Activated CD8-positive, alpha-beta memory T cell treated with anti-CD3 and anti-CD28 coated beads, Interleukin-2, amount 50 U/mL, for 4 hours (primary cell): Measurements from ENCODE around the gene PDZD2.
"Not testable (repeated sequence)": the region's sequence is repeated elsewhere in the genome, so short reads cannot be mapped to it uniquely, and the experiment has no call there.

ENCODE experiments used
- DNase-seq: peaks from one replicate; pipeline ENCODE4 v3.0.0-alpha.2; 2020

The PDZD2 gene

DNA sequence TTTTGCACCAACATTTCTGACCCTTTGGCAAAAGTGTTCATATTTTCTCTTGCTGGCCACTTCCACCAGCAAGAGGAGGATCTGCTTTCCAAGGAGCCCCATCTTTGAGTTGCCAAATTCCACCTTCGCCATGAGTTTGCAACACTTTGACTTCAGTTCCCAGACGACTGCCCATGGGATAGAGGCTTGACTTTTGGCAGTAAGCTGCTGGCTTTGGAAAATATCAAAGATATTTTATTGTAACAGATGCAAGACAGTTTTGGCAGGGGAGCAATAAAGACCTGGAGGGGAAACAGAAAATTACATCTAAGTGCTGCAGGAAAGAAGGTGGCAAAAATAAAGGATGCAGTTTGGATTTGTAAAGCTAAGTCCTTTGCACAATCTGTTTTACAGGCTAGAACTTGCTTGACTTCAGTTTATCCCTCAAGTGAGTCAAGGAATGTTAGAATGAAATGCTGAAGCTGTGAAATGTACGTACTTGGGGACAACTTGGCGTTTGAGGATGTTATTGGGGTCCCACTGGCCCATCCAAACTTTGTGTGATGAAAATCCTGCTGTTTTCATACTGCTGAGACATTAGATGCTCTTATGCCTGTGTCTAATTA is 302.3 kb downstream of the PDZD2 start:
- DNase-seq = no peak

DNA sequence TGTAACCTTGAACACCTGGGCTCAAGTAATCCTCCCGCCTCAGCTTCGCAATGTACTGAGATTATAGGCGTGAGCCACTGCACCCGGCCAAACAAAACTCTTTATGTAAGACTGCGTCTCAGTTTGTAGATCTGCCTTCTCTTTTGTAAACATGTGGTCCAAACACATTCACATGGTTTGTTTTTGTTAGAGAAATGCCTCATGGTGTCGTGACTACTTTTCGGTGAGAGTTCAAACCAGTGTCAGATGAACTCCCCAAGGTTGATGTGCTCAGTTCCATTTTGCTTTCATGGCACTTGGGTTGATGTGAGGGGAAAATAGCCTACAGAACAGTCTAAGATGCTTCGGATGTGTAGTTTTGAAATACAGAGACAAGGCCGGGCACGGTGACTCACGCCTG is 303.6 kb downstream of the PDZD2 start:
- no peak for DNase-seq

DNA sequence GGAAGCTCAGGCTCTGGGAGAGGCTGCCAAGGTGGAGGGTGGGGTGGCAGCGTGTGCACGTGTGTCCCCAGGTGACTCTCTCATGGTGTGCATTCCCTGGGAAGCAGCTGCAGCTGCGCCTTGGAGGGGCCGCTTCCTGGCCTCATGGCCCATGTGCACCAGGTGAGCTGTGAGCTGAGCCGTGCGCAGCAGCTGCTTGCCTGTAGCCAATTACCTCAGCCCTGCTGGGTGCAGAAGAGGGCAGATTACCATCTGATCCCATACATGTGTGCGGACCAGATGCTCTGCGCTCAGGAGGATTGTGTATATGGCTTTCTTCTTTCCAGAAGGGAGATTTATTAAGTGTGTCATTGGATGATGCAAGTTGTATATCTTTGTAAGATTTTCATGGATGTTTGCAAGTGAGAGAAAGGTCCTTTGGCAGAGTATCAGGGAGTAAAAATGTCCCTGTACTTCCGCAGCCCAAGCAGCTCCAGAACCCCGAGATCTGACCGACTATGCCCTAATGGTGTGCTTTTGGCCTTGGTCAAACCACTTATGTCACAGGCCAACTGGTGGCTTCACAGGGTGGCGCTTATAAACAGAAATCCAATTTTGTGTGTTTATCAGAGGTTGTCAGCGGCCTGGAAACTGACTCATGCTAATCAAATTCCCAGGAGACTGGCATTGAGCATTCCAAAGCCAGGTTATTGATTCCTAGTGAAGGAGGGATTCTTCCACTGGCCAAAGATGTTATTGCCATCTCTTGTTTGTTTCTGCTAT is 305.9 kb downstream of the PDZD2 start:
- no peak for DNase-seq

GRCh38 chr5:31948006-31948405 is 309.1 kb downstream of the PDZD2 start:
- no peak for DNase-seq

GRCh38 chr5:31952067-31952466 is 313.1 kb downstream of the PDZD2 start:
- DNase-seq = no peak

GRCh38 chr5:31954091-31954490 is 315.2 kb downstream of the PDZD2 start:
- no peak for DNase-seq

DNA sequence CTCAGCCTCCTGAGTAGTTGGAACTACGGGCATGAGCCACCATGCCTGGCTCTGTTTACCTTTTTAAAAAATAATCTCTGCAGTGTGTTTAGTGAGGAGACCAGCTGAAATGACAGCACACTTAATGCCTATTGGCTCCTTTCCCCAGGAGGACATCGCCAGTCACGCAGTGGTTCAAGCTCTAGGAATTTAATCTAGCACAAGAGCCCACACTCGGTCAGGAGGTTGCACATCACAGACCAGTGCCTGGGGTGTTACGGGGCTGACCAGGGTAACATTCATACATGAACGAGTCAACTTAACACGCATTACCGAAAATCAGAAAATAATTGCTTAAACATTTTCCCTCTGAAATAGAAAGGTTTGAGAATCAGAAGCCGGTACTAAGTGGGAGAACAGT is 318.2 kb downstream of the PDZD2 start:
- no peak for DNase-seq

DNA sequence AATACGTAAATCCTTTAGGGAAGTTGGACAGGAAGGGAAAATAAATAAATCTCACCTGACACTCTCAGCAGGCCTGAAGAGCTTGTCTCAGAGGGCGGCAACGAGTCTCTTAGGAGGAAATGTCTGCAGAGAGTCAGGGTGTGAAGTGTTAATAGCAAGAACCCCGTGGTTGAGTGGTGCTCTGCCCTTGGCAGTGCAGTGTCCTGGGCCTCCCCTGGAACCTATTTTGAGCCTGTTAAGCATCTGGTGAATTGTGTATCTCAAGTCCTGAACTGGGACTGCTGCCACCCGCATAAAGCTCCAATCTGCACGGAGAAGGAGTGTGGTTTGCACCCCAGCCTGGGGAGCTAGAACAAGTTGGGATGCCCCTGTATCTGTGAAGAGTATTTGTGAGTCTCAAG is 323.4 kb downstream of the PDZD2 start:
- no peak for DNase-seq

DNA sequence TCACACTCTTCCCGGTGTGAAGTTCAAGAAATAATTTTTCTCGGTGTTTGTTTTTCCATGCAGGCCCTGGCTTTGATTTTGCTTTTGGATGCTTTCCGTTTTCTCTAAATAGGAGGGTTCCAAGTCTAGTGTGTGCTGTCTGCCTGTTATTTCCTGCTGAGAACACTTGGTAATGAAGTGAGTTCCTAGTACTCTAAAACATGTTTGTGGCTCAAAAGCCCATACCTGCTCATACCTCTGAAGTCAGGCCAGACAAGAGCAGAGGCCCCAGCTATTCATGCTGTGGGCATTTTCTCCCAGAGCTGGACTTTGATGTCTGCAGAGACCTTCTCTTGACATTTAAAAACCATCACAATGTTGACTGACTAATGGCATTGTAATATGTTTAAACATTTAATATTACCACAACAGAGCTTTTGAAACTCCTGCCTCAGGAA is 324.0 kb downstream of the PDZD2 start:
- no peak for DNase-seq

GRCh38 chr5:31963358-31964006 is 324.6 kb downstream of the PDZD2 start:
- no peak for DNase-seq

- no peak for DNase-seq
These were observed 325.1 kb downstream of the PDZD2 start for GRCh38 chr5:31964007-31964360.

DNA sequence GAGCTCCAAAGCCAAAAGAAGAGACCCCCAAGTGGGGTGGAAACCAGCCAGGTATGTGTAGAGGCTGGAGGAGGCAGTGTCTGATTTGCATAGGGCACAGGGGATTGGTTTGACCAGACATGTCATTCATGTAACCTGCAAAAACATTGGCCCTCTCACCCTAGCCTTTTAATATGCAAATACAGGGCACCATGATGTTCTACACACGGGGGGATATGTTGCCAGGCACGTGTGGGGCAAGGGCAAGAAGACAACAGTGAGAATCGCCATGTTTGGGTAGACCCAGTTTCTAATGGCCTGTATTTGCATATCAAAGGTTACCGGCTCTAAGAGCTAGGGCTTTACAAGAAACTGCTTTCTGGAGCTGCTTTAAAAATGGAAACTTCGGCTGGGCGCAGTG is 326.3 kb downstream of the PDZD2 start:
- DNase-seq = no peak

DNA sequence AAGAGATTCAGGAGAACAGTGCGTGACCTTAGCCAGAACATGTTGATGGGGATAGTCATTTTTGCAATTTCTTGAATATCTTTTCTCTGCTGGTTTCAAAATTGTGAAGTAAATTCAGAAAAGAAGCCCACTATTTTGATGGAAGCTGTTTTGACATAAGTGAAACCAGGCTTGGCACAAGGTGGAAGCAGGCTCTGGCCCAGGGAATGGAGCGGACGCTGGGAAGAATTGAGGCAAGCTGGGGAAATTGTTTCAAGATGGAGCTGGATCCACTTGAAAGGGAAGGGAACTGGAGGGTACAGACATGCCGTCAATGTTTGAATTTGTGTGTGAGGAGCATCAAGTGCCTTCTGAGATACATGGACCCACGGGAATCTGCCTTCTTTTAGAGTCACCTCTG is 328.0 kb downstream of the PDZD2 start:
- DNase-seq = no peak

DNA sequence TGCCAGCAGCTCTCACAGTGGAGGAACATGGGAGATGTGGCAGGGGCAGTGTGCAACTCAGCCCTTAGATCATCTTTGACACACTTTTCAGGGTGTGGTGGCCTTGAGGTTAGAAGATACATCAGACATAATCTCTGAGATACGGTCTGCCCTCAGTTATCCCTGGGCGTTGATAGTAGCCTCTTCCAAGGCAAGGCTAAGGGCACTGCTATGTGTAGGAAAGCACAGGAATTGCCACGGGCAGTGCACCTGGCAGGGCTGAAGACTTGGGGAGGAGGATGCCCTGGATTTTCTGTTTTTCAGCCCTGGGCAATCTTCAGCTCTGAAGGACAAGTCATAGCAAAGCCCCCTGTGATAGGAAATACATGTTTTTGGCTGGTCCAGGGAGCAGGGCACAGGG is 328.5 kb downstream of the PDZD2 start:
- no peak for DNase-seq

GRCh38 chr5:31972558-31972957 is 333.6 kb downstream of the PDZD2 start:
- no peak for DNase-seq

GRCh38 chr5:31975189-31975612 is 336.3 kb downstream of the PDZD2 start:
- not testable (repeated sequence) for DNase-seq

- DNase-seq = no peak
These were observed 337.2 kb downstream of the PDZD2 start for GRCh38 chr5:31976169-31976568.

DNA sequence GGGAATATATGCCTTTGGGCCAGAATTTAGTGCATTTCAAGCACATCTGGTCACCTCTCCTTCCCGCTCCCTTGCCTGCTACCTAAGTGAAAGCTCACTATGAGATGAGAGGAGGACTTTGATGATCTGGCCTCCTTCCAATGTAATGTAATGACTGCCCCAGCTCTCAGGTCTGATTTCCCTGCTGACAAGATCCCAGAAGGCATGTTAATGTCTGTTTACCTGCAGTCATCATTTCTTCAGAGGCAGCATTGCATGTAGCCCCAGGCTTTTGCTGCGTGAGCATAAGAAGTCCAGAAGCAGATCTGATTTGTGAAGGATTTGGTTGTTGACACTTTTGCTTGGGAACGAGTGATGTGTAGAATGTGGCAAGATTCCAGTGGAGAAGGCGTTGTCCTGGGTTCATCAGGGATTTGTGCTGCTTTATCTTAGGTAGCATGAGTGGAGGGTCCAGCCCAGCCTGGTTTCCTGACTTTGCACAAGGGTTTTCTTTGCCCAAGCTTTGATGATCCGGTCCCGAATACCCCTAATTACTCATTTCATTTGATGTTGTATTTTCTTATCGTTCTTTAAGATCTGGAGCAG is 342.5 kb downstream of the PDZD2 start:
- no peak for DNase-seq

DNA sequence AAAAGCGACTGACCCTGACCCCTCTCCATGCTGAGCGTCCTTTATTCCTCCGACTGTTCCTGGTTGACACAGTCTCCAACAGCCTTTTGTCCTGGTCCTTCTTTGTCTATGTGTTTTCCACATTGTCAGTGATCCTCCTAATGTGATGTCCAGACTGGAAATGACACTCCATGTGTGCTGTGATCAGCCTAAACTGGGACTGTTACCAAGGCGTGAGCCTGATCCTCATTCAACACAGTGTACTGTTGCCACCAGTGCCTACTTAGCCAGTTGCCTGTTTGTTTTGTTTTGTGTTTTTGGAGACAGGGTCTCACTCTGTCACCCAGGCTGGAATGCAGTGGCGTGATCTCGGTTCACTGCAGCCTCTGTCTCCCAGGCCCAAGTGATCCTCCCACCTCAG is 343.1 kb downstream of the PDZD2 start:
- no peak for DNase-seq

- no peak for DNase-seq
These were observed 343.7 kb downstream of the PDZD2 start for GRCh38 chr5:31982621-31983020.

DNA sequence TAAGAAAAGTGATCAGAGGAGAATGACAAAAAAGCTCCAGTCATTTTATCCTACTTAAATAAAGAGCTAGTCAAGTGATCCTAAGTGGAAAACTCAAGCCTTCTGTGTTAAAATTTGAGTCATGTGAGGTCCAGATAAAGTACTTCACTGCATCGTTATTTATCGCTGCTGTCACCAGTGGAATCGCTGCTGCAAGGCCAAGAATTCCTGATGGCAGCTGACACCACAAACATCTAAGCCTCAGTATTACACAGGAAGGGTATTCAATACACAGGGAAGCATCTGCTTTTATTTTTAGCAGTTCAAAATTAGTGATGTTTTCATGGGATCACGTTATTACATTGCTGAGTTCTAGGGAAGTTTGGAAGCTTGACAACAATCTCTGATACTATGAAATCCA is 344.9 kb downstream of the PDZD2 start:
- no peak for DNase-seq

DNA sequence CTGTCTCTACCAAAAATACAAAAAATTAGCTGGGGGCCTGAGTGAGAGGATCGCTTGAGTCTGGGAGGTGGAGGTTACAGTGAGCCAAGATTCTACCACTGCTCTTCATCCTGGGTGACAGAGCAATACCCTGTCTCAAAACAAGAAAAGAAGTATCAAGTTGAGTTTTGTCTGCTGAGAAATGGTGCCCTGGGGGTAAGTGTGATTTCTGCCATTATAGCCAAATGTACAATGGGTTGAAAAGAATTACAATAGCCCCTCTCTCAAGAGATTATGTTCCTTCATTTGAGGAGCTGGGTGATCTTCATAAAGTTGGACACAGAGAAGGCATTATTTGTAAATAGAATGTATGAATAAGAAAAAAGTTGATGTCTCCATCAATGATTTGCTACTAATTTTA is 345.8 kb downstream of the PDZD2 start:
- DNase-seq = no peak

GRCh38 chr5:31986101-31986500 is 347.2 kb downstream of the PDZD2 start:
- no peak for DNase-seq
